ENCODE results near the gene SIGLEC8.
A peak's percentile ranks its signal among the peaks of the same experiment; 100 is the strongest.
"Not testable (repeated sequence)": the region's sequence is repeated elsewhere in the genome, so short reads cannot be mapped to it uniquely, and the experiment has no call there.

Gene SIGLEC8

DNA sequence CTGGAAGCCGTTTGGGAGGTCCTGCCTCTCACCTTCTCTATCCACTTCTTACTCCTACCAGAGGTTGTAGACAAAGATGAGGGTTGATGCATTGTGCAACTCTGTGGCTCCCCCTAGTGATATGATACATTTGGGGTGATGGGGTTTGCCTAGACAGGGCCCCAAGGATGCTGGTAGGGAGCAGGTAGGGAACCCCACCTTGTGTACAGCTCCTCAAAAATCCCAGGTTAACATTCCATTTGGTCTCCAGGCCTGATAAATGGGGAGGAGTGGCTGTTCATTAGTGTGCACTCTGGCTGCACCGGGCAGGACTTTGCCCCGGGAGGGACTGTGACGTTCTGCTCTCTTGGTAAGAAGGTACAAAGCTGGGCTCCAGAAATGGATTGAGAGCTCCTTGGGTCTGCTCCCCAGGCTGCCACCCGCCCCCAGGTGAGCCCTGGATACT is 19.2 kb downstream of the SIGLEC8 start:
- no peak for TF ChIP-seq TAF1 (IDR thresholded peaks at IDR 0.05; ENCODE audit: borderline replicate concordance, low read depth, low read length)
- TF ChIP-seq POLR2A (IDR thresholded peaks at IDR 0.05; ENCODE audit: low read depth, low read length): no peak
- no peak for TF ChIP-seq POLR2AphosphoS5 (IDR thresholded peaks at IDR 0.05; ENCODE audit: low read depth, low read length)

DNA sequence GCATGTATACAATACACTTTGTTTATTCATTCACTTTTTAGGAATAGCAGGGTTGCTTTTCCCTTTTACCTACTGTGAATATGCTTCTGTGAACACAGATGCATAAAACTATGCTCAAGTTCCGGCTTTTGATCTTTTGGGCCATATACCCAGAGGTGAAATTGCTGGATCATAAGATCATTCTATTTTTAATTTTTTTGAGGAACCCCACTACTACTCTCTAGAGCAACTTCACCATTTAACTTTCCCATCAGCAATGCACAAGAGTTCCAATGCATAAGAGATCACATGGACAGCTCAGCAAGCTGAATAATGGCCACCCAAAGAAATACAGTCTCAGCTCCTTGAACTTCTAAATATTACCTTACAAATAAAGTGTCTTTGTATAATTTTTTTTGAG is 23.8 kb downstream of the SIGLEC8 start:
- TF ChIP-seq TAF1 (IDR thresholded peaks at IDR 0.05; ENCODE audit: borderline replicate concordance, low read depth, low read length) (no peak), POLR2A (IDR thresholded peaks at IDR 0.05; ENCODE audit: low read depth, low read length) (no peak), POLR2AphosphoS5 (IDR thresholded peaks at IDR 0.05; ENCODE audit: low read depth, low read length) (no peak)
- no peak for DNase-seq (ENCODE audit: insufficient read length)
- FAIRE-seq: no peak

More for the DNA sequence above, 19.2 kb downstream of the SIGLEC8 start:
- no peak for DNase-seq (ENCODE audit: insufficient read length)
- FAIRE-seq: peak; percentile 74

GRCh38 chr19:51433043-51433442 is 25.2 kb downstream of the SIGLEC8 start:
- FAIRE-seq: no peak
- TF ChIP-seq POLR2A (IDR thresholded peaks at IDR 0.05; ENCODE audit: low read depth, low read length) (no peak), POLR2AphosphoS5 (IDR thresholded peaks at IDR 0.05; ENCODE audit: low read depth, low read length) (no peak), TAF1 (IDR thresholded peaks at IDR 0.05; ENCODE audit: borderline replicate concordance, low read depth, low read length) (no peak)

DNA sequence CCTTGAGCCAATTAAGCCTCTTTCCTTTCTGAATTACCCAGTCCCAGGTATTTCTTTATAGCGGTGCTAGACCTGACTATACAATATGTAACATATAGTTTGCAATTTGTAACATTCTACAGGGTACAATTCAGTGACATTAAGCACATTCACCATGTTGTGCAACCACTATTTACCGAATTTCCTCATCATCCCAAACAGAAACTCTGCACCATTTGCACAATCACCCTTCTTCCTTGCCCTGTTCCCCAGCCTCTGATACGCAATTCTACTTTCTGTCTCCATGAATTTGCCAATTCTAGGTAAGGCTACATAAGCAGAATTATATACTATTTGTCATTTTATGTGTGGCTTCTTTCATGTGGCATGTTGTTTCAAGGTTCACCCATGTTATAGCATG is 27.1 kb downstream of the SIGLEC8 start:
- FAIRE-seq: no peak
- DNase-seq (ENCODE audit: insufficient read length): no peak
- TF ChIP-seq POLR2A (IDR thresholded peaks at IDR 0.05; ENCODE audit: low read depth, low read length) (no peak), POLR2AphosphoS5 (IDR thresholded peaks at IDR 0.05; ENCODE audit: low read depth, low read length) (no peak), TAF1 (IDR thresholded peaks at IDR 0.05; ENCODE audit: borderline replicate concordance, low read depth, low read length) (no peak)

More at GRCh38 chr19:51433043-51433442, 25.2 kb downstream of the SIGLEC8 start:
- DNase-seq (ENCODE audit: insufficient read length): no peak

DNA sequence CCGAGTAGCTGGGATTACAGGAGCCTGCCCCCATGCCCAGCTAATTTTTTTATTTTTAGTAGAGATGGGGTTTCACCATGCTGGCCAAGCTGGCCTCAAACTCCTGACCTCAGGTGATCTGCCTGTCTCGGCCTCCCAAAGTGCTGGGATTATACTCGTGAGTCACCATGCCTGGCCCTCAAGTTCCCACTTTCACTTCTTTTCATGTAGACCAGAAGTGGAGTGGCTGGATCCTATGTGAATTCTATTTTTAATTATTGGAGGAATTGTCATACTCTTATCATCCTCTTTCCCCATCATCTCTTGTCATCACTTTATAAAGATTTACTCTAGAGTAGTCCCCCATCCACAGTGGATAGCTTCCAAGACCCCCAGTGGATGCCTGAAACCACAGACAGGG is 28.0 kb downstream of the SIGLEC8 start:
- no peak for TF ChIP-seq POLR2AphosphoS5 (IDR thresholded peaks at IDR 0.05; ENCODE audit: low read depth, low read length)
- TF ChIP-seq POLR2A (IDR thresholded peaks at IDR 0.05; ENCODE audit: low read depth, low read length): no peak
- no peak for TF ChIP-seq TAF1 (IDR thresholded peaks at IDR 0.05; ENCODE audit: borderline replicate concordance, low read depth, low read length)
- DNase-seq (ENCODE audit: insufficient read length): no peak
- no peak for FAIRE-seq

DNA sequence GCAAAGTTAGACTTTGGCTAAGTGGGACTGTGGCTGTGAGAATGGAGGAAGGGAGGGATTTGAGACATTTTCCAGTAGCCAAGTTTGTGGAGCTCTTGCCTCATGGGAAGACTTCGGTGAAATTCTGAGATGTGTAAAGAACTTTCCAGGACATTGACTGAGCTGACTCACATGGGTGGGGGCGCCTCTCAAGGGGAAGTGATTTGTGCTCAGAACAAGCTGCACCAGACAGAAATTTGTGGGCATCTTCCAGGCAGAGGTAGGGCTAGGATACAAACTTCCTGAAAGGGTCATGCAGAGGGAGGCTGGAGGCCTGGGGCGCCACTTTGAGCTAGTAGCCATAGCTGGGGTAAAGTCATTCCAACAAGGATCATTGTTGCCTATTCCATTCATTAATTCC is 31.1 kb downstream of the SIGLEC8 start:
- TF ChIP-seq POLR2AphosphoS5 (IDR thresholded peaks at IDR 0.05; ENCODE audit: low read depth, low read length) (no peak), TAF1 (IDR thresholded peaks at IDR 0.05; ENCODE audit: borderline replicate concordance, low read depth, low read length) (no peak), POLR2A (IDR thresholded peaks at IDR 0.05; ENCODE audit: low read depth, low read length) (no peak)
- no peak for FAIRE-seq
- no peak for DNase-seq (ENCODE audit: insufficient read length)

- FAIRE-seq: peak; percentile 83
- no peak for TF ChIP-seq TAF1 (IDR thresholded peaks at IDR 0.05; ENCODE audit: borderline replicate concordance, low read depth, low read length)
- no peak for TF ChIP-seq POLR2A (IDR thresholded peaks at IDR 0.05; ENCODE audit: low read depth, low read length)
- no peak for TF ChIP-seq POLR2AphosphoS5 (IDR thresholded peaks at IDR 0.05; ENCODE audit: low read depth, low read length)
- DNase-seq (ENCODE audit: insufficient read length): peak; percentile 89
Observed at GRCh38 chr19:51422053-51422448, 36.2 kb downstream of the SIGLEC8 start.

GRCh38 chr19:51421229-51422052 is 36.8 kb downstream of the SIGLEC8 start:
- FAIRE-seq (no peak), DNase-seq (ENCODE audit: insufficient read length) (no peak)
- TF ChIP-seq POLR2A (IDR thresholded peaks at IDR 0.05; ENCODE audit: low read depth, low read length) (no peak), POLR2AphosphoS5 (IDR thresholded peaks at IDR 0.05; ENCODE audit: low read depth, low read length) (no peak), TAF1 (IDR thresholded peaks at IDR 0.05; ENCODE audit: borderline replicate concordance, low read depth, low read length) (no peak)

DNA sequence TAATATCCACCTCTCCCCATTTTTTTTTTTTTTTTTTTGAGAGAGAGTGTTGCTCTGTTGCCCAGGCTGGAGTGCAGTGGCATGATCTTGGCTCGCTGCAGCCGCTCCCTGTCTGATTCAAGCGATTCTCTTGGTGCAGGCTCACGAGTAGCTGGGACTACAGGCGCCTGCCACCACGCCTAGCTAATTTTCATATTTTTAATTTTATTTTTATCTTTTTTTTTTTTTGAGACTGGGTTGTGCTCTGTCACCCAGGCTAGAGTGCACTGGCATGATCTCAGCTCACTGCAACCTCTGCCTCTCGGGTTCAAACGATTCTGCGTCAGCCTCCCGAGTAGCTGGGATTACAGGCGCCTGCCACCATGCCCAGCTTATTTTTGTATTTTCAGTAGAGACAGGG is 37.7 kb downstream of the SIGLEC8 start:
- DNase-seq (ENCODE audit: insufficient read length); FAIRE-seq: not testable (repeated sequence)

DNA sequence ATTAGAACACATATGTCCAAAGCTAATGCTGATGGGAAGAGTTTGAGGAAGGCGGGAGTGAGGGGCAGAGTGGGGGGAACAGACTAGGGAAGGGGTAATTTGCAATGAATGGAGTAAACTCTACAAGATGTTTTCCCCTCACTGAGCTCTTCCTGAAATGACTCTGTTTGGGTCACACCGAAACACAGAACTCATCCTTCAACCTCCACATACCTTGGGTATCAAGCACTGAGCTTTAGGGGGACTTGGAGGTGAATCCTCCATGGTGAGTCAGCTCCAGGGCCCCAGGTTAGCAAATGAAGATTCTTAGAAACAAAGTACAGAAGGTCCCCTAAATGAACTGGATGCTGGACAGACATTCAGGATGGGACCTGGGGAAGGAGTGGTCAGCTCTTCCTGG is 39.5 kb downstream of the SIGLEC8 start:
- FAIRE-seq (no peak), DNase-seq (ENCODE audit: insufficient read length) (no peak)
- TF ChIP-seq POLR2AphosphoS5 (IDR thresholded peaks at IDR 0.05; ENCODE audit: low read depth, low read length) (no peak), POLR2A (IDR thresholded peaks at IDR 0.05; ENCODE audit: low read depth, low read length) (no peak), TAF1 (IDR thresholded peaks at IDR 0.05; ENCODE audit: borderline replicate concordance, low read depth, low read length) (no peak)

- DNase-seq (ENCODE audit: insufficient read length) (no peak), FAIRE-seq (no peak)
- TF ChIP-seq POLR2AphosphoS5 (IDR thresholded peaks at IDR 0.05; ENCODE audit: low read depth, low read length) (no peak), POLR2A (IDR thresholded peaks at IDR 0.05; ENCODE audit: low read depth, low read length) (no peak), TAF1 (IDR thresholded peaks at IDR 0.05; ENCODE audit: borderline replicate concordance, low read depth, low read length) (no peak)
Observed at GRCh38 chr19:51417810-51418157, 40.5 kb downstream of the SIGLEC8 start.

GRCh38 chr19:51417107-51417809 is 41.0 kb downstream of the SIGLEC8 start, which contains the start of gene SIGLEC10:
SIGLEC10 (minus strand) TSS chr19:51417642; CDS start chr19:51417581, 61 bp downstream.
- peak; percentile 69 for DNase-seq (ENCODE audit: insufficient read length)
- peak; percentile 95 for FAIRE-seq
- TF ChIP-seq POLR2A (IDR thresholded peaks at IDR 0.05; ENCODE audit: low read depth, low read length) (peak; percentile 67; the same call in 1 of the 2 replicates), TAF1 (IDR thresholded peaks at IDR 0.05; ENCODE audit: borderline replicate concordance, low read depth, low read length) (no peak)

- DNase-seq (ENCODE audit: insufficient read length); FAIRE-seq: not testable (repeated sequence)
Observed at GRCh38 chr19:51416422-51416821, 41.8 kb downstream of the SIGLEC8 start.

Measured in GM12892 (cell line).